ENCODE measurements around the gene RBM19. TPM values are rescaled to one million over a fixed set of nuclear protein-coding genes. Genes with fewer than 3 reads are reported as not detected.

Gene RBM19
- total RNA-seq, 1 donor from 2014 or later, result 33.6 TPM

DNA sequence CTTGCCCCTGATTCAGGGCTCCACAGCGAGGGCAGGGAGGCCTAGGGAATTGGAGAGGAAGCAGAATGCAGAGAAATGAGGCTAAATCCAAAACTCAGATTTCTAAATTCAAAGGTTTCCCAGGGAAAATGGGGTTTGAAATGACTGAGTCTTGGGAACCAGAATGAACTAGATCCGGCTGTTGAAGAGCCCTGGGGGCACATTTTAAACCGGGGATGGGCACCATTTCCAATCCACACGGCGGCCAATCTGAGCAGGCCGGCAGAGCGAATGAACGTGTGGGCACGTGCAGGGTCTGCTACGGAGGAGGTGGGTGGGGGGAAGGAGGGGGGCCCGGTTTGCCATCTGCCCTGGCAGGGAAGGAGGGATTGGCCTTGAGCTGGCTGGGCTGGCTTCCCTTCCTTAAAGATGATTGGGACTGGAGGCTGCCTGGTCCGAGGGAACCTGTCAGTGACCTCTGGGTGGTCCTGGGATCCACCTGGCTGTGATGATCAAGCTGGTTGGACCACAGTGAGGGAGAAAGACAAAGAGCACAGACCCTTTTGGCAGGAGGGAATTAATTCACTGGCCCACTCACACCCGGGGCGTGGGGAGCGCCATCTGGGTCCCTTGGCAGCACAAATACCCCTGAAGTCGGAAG is 161.0 kb downstream of the RBM19 start:
- Histone ChIP-seq H3K27ac (no peak overlapping the region), H3K27me3 (ENCODE audit: low read depth) (no peaks in the 10 kb centered on the region), H3K4me1 (no peaks in the 10 kb centered on the region), H3K36me3 (no peaks in the 10 kb centered on the region), H3K9me3 (peaks cover 16% of the 10 kb centered on the region), H3K4me3 (no peak overlapping the region)
- intact Hi-C loops (cut with DNase I), result no loop called here
- TF ChIP-seq, protein P1, sequence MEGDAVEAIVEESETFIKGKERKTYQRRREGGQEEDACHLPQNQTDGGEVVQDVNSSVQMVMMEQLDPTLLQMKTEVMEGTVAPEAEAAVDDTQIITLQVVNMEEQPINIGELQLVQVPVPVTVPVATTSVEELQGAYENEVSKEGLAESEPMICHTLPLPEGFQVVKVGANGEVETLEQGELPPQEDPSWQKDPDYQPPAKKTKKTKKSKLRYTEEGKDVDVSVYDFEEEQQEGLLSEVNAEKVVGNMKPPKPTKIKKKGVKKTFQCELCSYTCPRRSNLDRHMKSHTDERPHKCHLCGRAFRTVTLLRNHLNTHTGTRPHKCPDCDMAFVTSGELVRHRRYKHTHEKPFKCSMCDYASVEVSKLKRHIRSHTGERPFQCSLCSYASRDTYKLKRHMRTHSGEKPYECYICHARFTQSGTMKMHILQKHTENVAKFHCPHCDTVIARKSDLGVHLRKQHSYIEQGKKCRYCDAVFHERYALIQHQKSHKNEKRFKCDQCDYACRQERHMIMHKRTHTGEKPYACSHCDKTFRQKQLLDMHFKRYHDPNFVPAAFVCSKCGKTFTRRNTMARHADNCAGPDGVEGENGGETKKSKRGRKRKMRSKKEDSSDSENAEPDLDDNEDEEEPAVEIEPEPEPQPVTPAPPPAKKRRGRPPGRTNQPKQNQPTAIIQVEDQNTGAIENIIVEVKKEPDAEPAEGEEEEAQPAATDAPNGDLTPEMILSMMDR (IDR thresholded peaks at IDR 0.05), result no peak
- DNase-seq (no peak), ATAC-seq (no peak)

GRCh38 chr12:113803759-113804140 is 162.4 kb downstream of the RBM19 start:
- DNase-seq (no peak), ATAC-seq (no peak)
- Histone ChIP-seq H3K4me1 (no peaks in the 10 kb centered on the region), H3K9me3 (peaks cover 16% of the 10 kb centered on the region), H3K27ac (no peak overlapping the region), H3K27me3 (ENCODE audit: low read depth) (no peaks in the 10 kb centered on the region), H3K36me3 (no peaks in the 10 kb centered on the region), H3K4me3 (no peak overlapping the region)
- TF ChIP-seq, protein P1 (IDR thresholded peaks at IDR 0.05), result no peak
- intact Hi-C loops (cut with DNase I), result no loop called here

DNA sequence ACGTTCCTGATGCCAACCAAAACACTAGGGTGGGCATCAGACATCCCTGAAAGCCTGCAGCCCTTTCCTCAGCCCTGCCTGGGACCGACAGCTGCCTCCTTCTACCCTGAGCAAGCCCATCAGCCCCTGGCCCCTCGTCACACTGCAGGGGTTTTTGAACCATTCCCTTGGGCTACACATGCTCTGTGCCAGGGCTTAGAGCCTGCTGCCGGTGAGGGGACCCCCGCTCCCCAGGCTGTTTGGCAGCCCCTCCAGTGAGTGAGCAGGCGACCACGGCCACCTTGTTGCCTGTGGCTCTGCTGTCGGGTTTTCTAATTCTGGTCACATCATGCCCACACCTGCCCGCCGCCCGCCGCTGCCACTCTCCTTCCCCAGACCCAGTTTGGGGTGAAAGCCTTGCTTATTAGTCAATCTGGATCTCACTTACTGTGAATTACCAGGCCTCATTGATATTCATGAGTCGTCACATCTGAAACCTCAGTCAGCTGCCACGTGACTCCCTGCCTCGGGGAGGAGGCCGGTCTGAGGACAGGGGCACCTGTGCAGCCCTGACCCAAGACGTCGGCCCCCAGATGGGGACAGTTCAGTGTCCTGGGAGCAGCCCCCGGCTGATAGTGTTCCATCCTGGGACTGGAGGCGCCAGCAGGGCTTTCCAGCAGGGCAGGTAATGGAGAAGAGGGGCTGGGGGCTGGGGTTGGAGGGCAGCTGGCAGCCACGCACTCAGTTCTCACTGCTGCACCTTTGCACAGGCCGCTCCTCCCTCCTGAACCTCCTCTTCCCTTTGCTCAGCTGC is 163.0 kb downstream of the RBM19 start:
- ATAC-seq (no peak), DNase-seq (no peak)
- intact Hi-C loops (cut with DNase I), result no loop called here
- Histone ChIP-seq H3K4me1 (no peaks in the 10 kb centered on the region), H3K36me3 (no peaks in the 10 kb centered on the region), H3K9me3 (peaks cover 16% of the 10 kb centered on the region), H3K27me3 (ENCODE audit: low read depth) (no peaks in the 10 kb centered on the region), H3K27ac (no peak overlapping the region), H3K4me3 (no peak overlapping the region)
- TF ChIP-seq, protein P1 (IDR thresholded peaks at IDR 0.05), result no peak

GRCh38 chr12:113802000-113802749 is 163.9 kb downstream of the RBM19 start:
- no peak overlapping the region for H3K4me3 ChIP-seq
- DNase-seq (no peak), ATAC-seq (no peak)
- no peaks in the 10 kb centered on the region for H3K27me3 ChIP-seq (ENCODE audit: low read depth)
- H3K4me1 ChIP-seq, result no peaks in the 10 kb centered on the region
- no peaks in the 10 kb centered on the region for H3K36me3 ChIP-seq
- TF ChIP-seq, protein P1 (IDR thresholded peaks at IDR 0.05), result no peak
- H3K9me3 ChIP-seq, result peaks cover 9% of the 10 kb centered on the region
- H3K27ac ChIP-seq, result no peak overlapping the region
- intact Hi-C loops (cut with DNase I), result no loop called here

DNA sequence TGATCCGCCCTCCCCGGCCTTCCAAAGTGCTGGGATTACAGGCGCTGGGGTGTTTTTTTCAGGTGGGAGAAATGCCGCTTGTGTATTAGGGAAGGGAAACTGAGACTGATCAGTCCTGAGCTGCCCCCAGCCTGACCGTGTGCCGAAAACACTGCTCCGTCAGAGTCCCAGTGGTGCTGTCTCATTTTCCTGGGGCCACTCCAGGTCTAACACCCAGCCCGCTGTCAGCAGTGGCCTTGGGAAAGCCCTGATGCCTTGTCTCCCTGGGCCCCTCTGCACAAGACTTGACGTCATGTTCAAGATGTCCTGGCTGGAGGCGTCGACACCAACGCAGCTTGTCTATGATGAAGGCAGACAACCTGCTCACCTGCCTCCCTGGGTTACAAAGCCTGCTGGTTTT is 165.9 kb downstream of the RBM19 start:
- H3K27me3 ChIP-seq (ENCODE audit: low read depth), result no peaks in the 10 kb centered on the region
- H3K27ac ChIP-seq, result no peak overlapping the region
- no peaks in the 10 kb centered on the region for H3K9me3 ChIP-seq
- TF ChIP-seq, protein P1 (IDR thresholded peaks at IDR 0.05), result no peak
- intact Hi-C loops (cut with DNase I), result no loop called here
- no peaks in the 10 kb centered on the region for H3K36me3 ChIP-seq
- H3K4me3 ChIP-seq, result no peak overlapping the region
- ATAC-seq (no peak), DNase-seq (no peak)
- H3K4me1 ChIP-seq, result no peaks in the 10 kb centered on the region
